GM08714 (cell line): ENCODE data around the gene GPATCH2.
"Not testable (repeated sequence)": the region's sequence is repeated elsewhere in the genome, so short reads cannot be mapped to it uniquely, and the experiment has no call there.

ENCODE experiments used
- H3K4me3 ChIP-seq: fragments of 200-500 bp; sonication (Bioruptor generic); 2 replicates; pipeline ENCODE4 v1.5.1; 2014; ENCODE audit warnings: mild to moderate bottlenecking, low read length, inconsistent platforms
- ZNF274 ChIP-seq: IDR thresholded peaks from 2 replicates; pipeline ENCODE4 v1.6.1; 2012; ENCODE audit warnings: mild to moderate bottlenecking, low read depth, low read length

GPATCH2 gene

GRCh38 chr1:217614200-217614712 is 16.6 kb downstream of the GPATCH2 start:
- H3K4me3 ChIP-seq: no peak overlapping the region
- no peak for TF ChIP-seq ZNF274

GRCh38 chr1:217605390-217605789 is 25.5 kb downstream of the GPATCH2 start:
- no peak for TF ChIP-seq ZNF274

GRCh38 chr1:217602380-217602779 is 28.5 kb downstream of the GPATCH2 start:
- TF ChIP-seq ZNF274: no peak
- H3K4me3 ChIP-seq: no peak overlapping the region

More at GRCh38 chr1:217605390-217605789, 25.5 kb downstream of the GPATCH2 start:
- no peak overlapping the region for H3K4me3 ChIP-seq

- no peak overlapping the region for H3K4me3 ChIP-seq
- TF ChIP-seq ZNF274: no peak
These were observed 31.7 kb downstream of the GPATCH2 start for GRCh38 chr1:217599154-217599553.

GRCh38 chr1:217590598-217590997 is 40.3 kb downstream of the GPATCH2 start:
- no peak overlapping the region for H3K4me3 ChIP-seq
- TF ChIP-seq ZNF274: no peak

GRCh38 chr1:217586586-217586985 is 44.3 kb downstream of the GPATCH2 start:
- H3K4me3 ChIP-seq: no peak overlapping the region
- no peak for TF ChIP-seq ZNF274

GRCh38 chr1:217585577-217585976 is 45.3 kb downstream of the GPATCH2 start:
- no peak overlapping the region for H3K4me3 ChIP-seq
- TF ChIP-seq ZNF274: no peak

GRCh38 chr1:217584286-217584811 is 46.5 kb downstream of the GPATCH2 start:
- not testable (repeated sequence) for H3K4me3 ChIP-seq

GRCh38 chr1:217577336-217577735 is 53.6 kb downstream of the GPATCH2 start:
- no peak for TF ChIP-seq ZNF274
- no peak overlapping the region for H3K4me3 ChIP-seq

GRCh38 chr1:217574265-217574949 is 56.5 kb downstream of the GPATCH2 start:
- H3K4me3 ChIP-seq: no peak overlapping the region
- no peak for TF ChIP-seq ZNF274

GRCh38 chr1:217569021-217569420 is 61.9 kb downstream of the GPATCH2 start:
- no peak for TF ChIP-seq ZNF274
- H3K4me3 ChIP-seq: no peak overlapping the region

GRCh38 chr1:217568200-217568599 is 62.7 kb downstream of the GPATCH2 start:
- H3K4me3 ChIP-seq: no peak overlapping the region
- no peak for TF ChIP-seq ZNF274

- H3K4me3 ChIP-seq: no peak overlapping the region
- TF ChIP-seq ZNF274: no peak
These were observed 66.1 kb downstream of the GPATCH2 start for GRCh38 chr1:217564833-217565232.

- TF ChIP-seq ZNF274: no peak
- no peak overlapping the region for H3K4me3 ChIP-seq
These were observed 66.7 kb downstream of the GPATCH2 start for GRCh38 chr1:217564207-217564606.

GRCh38 chr1:217563179-217563578 is 67.7 kb downstream of the GPATCH2 start:
- no peak overlapping the region for H3K4me3 ChIP-seq
- TF ChIP-seq ZNF274: no peak
